H9 (cell line): ENCODE results near the gene C2orf72. TPM values are rescaled to one million over a fixed set of nuclear protein-coding genes. Genes with fewer than 3 reads are reported as not detected.

Source experiments
- DNase-seq: peaks from one replicate; pipeline ENCODE4 v3.0.0-alpha.2; 2017
- H2AFZ ChIP-seq: one replicate; pipeline ENCODE4 v1.6.1; 2013; ENCODE audit warnings: mild to moderate bottlenecking, low read length, control low read depth, moderate library complexity
- H2AK5ac ChIP-seq: 2 replicates; pipeline ENCODE4 v1.6.1; 2013; ENCODE audit warnings: low read length, control low read depth, mixed read lengths; ENCODE audit not compliant: insufficient read length
- H2BK120ac ChIP-seq: one replicate; pipeline ENCODE4 v1.6.1; 2013; ENCODE audit warnings: low read depth, mild to moderate bottlenecking, low read length, control low read depth, inconsistent platforms; ENCODE audit not compliant: poor library complexity, severe bottlenecking
- H2BK12ac ChIP-seq: 2 replicates; pipeline ENCODE4 v1.6.1; 2013; ENCODE audit warnings: low read length, control low read depth, mixed read lengths, low read depth; ENCODE audit not compliant: insufficient read length
- H2BK15ac ChIP-seq: 2 replicates; pipeline ENCODE4 v1.6.1; 2013; ENCODE audit warnings: low read depth, low read length, control low read depth
- H2BK20ac ChIP-seq: one replicate; pipeline ENCODE4 v1.6.1; 2013; ENCODE audit warnings: low read depth, mild to moderate bottlenecking, low read length, control low read depth, inconsistent platforms; ENCODE audit not compliant: poor library complexity, severe bottlenecking
- H2BK5ac ChIP-seq: 2 replicates; pipeline ENCODE4 v1.6.1; 2013; ENCODE audit warnings: low read length, control low read depth, mixed read lengths; ENCODE audit not compliant: insufficient read length
- H3K14ac ChIP-seq: 2 replicates; pipeline ENCODE4 v1.6.1; 2013; ENCODE audit warnings: low read length, control low read depth; ENCODE audit not compliant: insufficient read depth
- H3K18ac ChIP-seq: 2 replicates; pipeline ENCODE4 v1.6.1; 2013; ENCODE audit warnings: low read depth, mild to moderate bottlenecking, mixed read lengths, low read length, control low read depth; ENCODE audit not compliant: insufficient read length
- H3K23ac ChIP-seq: 2 replicates; pipeline ENCODE4 v1.6.1; 2013; ENCODE audit warnings: low read length, control low read depth, mixed read lengths, low read depth; ENCODE audit not compliant: insufficient read length
- H3K23me2 ChIP-seq: 2 replicates; pipeline ENCODE4 v1.6.1; 2013; ENCODE audit warnings: low read depth, mild to moderate bottlenecking, mixed read lengths, low read length, control low read depth; ENCODE audit not compliant: insufficient read length, poor library complexity, severe bottlenecking
- H3K27ac ChIP-seq: 2 replicates; pipeline ENCODE4 v1.5.1; 2013; ENCODE audit warnings: low read length, control low read depth, mixed read lengths, low read depth; ENCODE audit not compliant: insufficient read length
- H3K27me3 ChIP-seq: 2 replicates; pipeline ENCODE4 v1.6.1; 2013; ENCODE audit warnings: low read length, control low read depth, inconsistent platforms; ENCODE audit not compliant: insufficient read depth
- H3K4ac ChIP-seq: 2 replicates; pipeline ENCODE4 v1.6.1; 2013; ENCODE audit warnings: low read depth, mild to moderate bottlenecking, control low read depth, inconsistent platforms, low read length, moderate library complexity
- H3K4me1 ChIP-seq: 2 replicates; pipeline ENCODE4 v1.6.1; 2013; ENCODE audit warnings: low read length, control low read depth, inconsistent platforms; ENCODE audit not compliant: insufficient read depth
- H3K4me2 ChIP-seq: 2 replicates; pipeline ENCODE4 v1.6.1; 2013; ENCODE audit warnings: low read length, control low read depth, mixed read lengths; ENCODE audit not compliant: insufficient read length, insufficient read depth
- H3K56ac ChIP-seq: 2 replicates; pipeline ENCODE4 v1.6.1; 2013; ENCODE audit warnings: low read depth, mild to moderate bottlenecking, mixed read lengths, low read length, control low read depth; ENCODE audit not compliant: insufficient read length
- H3K79me1 ChIP-seq: 2 replicates; pipeline ENCODE4 v1.6.1; 2013; ENCODE audit warnings: low read depth, mild to moderate bottlenecking, moderate library complexity, low read length, control low read depth, inconsistent platforms; ENCODE audit not compliant: insufficient read depth, poor library complexity, severe bottlenecking
- H3K79me2 ChIP-seq: 2 replicates; pipeline ENCODE4 v1.6.1; 2013; ENCODE audit warnings: low read length, control low read depth, inconsistent platforms; ENCODE audit not compliant: insufficient read depth
- H3K9ac ChIP-seq: 2 replicates; pipeline ENCODE4 v1.6.1; 2013; ENCODE audit warnings: low read length, control low read depth, mixed read lengths; ENCODE audit not compliant: insufficient read length; ENCODE audit errors: extremely low read depth
- H3K9me3 ChIP-seq: one replicate; pipeline ENCODE4 v1.6.1; 2013; ENCODE audit warnings: low read depth, low read length, inconsistent platforms; ENCODE audit not compliant: control insufficient read depth
- H3T11ph ChIP-seq: one replicate; pipeline ENCODE4 v1.6.1; 2013; ENCODE audit warnings: mild to moderate bottlenecking, low read length, control low read depth, inconsistent platforms
- H4K20me1 ChIP-seq: one replicate; pipeline ENCODE4 v1.6.1; 2013; ENCODE audit not compliant: control insufficient read depth, insufficient read length, insufficient read depth
- H4K5ac ChIP-seq: 2 replicates; pipeline ENCODE4 v1.6.1; 2013; ENCODE audit warnings: low read depth, mild to moderate bottlenecking, mixed read lengths, low read length, control low read depth; ENCODE audit not compliant: insufficient read length
- H4K8ac ChIP-seq: replicated peaks from 2 replicates; pipeline ENCODE4 v1.6.1; 2013; ENCODE audit warnings: low read length, control low read depth, mixed read lengths, low read depth; ENCODE audit not compliant: insufficient read length
- H4K91ac ChIP-seq: 2 replicates; pipeline ENCODE4 v1.6.1; 2013; ENCODE audit warnings: low read depth, mild to moderate bottlenecking, moderate library complexity, mixed read lengths, low read length, control low read depth; ENCODE audit not compliant: insufficient read length
- H3K27ac Mint-ChIP-seq, 3 experiments: 2 replicates in 2 of 3; 3 replicates in 1 of 3; pipeline ENCODE4 v1.8.0; 2020 to 2021; ENCODE audit warnings: mixed read lengths in 3 of 3, mild to moderate bottlenecking in 1 of 3, moderate library complexity in 1 of 3
- H3K27me3 Mint-ChIP-seq: 2 replicates; pipeline ENCODE4 v1.8.0; 2021; ENCODE audit warnings: low read depth, mild to moderate bottlenecking, moderate library complexity, mixed read lengths
- H3K36me3 Mint-ChIP-seq, 3 experiments: 2 replicates in 2 of 3; 3 replicates in 1 of 3; pipeline ENCODE4 v1.8.0; 2020 to 2021; ENCODE audit warnings: low read depth in 3 of 3, mixed read lengths in 3 of 3; ENCODE audit not compliant: insufficient read depth in 1 of 3
- H3K4me1 Mint-ChIP-seq, 2 experiments: 2 replicates each; pipeline ENCODE4 v1.8.0; 2020; ENCODE audit warnings: mixed read lengths in 2 of 2
- H3K4me3 Mint-ChIP-seq, 2 experiments: 2 replicates in 1 of 2; 3 replicates in 1 of 2; pipeline ENCODE4 v1.8.0; 2020 to 2021; ENCODE audit warnings: mild to moderate bottlenecking in 2 of 2, mixed read lengths in 2 of 2, moderate library complexity in 1 of 2
- H3K9me3 Mint-ChIP-seq, 2 experiments: 2 replicates in 1 of 2; 3 replicates in 1 of 2; pipeline ENCODE4 v1.8.0; 2020; ENCODE audit warnings: mild to moderate bottlenecking in 2 of 2, mixed read lengths in 2 of 2, moderate library complexity in 1 of 2
- WGBS: extraction: QIAGEN DNeasy Blood & Tissue Kit; methylation state at CpG from one replicate; pipeline ENCODE4 v1.1.7; 2013; ENCODE audit warnings: missing lambda C conversion rate, low lambda C conversion rate, mixed read lengths; ENCODE audit not compliant: insufficient read length; ENCODE audit errors: extremely low coverage; 5-methylcytosine and 5-hydroxymethylcytosine counted together
- total RNA-seq: library from RNA; stranded (reverse); gene quantifications from 2 replicates; pipeline ENCODE4 v1.2.1, GENCODE V29; 2021
- TF ChIP-seq, protein P1 (sequence below): fragments of 200-600 bp; sonication (generic); conservative IDR thresholded peaks from 3 replicates; pipeline ENCODE4 v1.8.0; 2021; ENCODE audit warnings: antibody characterized with exemption, mild to moderate bottlenecking

Gene C2orf72
- total RNA-seq, 1 experiment from 2014 or later, result 1.0 TPM

DNA sequence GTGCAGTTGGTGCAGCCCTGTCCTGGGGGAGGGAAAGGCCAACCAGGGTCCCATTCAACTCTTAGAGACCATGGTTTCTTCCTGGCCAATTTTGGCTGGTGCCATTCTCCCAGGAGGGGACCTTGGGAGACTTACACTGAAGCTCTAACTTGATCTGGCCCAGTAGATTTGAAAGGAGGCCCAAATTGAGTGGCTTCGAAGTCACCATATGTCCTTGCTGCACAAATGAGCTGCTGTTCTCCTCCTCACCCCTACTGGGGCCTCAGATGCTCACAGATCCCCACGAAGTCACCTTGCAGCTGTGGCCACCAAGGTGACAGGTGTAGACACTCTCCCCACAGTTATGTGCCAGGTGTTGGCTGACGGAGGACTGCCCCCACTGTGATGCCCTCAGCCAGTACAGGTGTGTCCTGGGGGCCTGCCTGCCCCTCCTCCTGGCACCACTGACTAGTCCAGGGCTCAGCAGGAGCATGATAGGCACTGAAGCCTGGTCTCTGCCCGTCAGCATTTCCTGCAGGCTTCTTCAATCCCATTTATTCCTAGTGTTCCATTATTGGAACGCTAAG is 4.7 kb upstream of the C2orf72 start:
- H3K9me3 Mint-ChIP-seq, result no peaks in the 10 kb centered on the region
- no peak overlapping the region for H3K56ac ChIP-seq
- no peak overlapping the region for H2AFZ ChIP-seq
- H3K79me1 ChIP-seq, result no peaks in the 10 kb centered on the region
- no peaks in the 10 kb centered on the region for H3K9me3 ChIP-seq
- H3K27ac Mint-ChIP-seq, result no peak overlapping the region; a peak in 1 of 7 replicates
- H3K14ac ChIP-seq, result no peak overlapping the region
- H3K18ac ChIP-seq, result no peak overlapping the region
- no peaks in the 10 kb centered on the region for H3K4me1 Mint-ChIP-seq
- no peak overlapping the region for H2BK5ac ChIP-seq
- no peak overlapping the region for H3K4ac ChIP-seq
- no peaks in the 10 kb centered on the region for H3K4me1 ChIP-seq
- no peak overlapping the region for H3T11ph ChIP-seq
- H3K36me3 Mint-ChIP-seq, result no peaks in the 10 kb centered on the region
- H4K91ac ChIP-seq, result no peak overlapping the region
- peaks cover 61% of the 10 kb centered on the region for H3K27me3 Mint-ChIP-seq
- no peak overlapping the region for H2BK120ac ChIP-seq
- no peak overlapping the region for H3K9ac ChIP-seq
- no peaks in the 10 kb centered on the region for H3K79me2 ChIP-seq
- H3K4me2 ChIP-seq, result no peak overlapping the region
- TF ChIP-seq, protein P1, sequence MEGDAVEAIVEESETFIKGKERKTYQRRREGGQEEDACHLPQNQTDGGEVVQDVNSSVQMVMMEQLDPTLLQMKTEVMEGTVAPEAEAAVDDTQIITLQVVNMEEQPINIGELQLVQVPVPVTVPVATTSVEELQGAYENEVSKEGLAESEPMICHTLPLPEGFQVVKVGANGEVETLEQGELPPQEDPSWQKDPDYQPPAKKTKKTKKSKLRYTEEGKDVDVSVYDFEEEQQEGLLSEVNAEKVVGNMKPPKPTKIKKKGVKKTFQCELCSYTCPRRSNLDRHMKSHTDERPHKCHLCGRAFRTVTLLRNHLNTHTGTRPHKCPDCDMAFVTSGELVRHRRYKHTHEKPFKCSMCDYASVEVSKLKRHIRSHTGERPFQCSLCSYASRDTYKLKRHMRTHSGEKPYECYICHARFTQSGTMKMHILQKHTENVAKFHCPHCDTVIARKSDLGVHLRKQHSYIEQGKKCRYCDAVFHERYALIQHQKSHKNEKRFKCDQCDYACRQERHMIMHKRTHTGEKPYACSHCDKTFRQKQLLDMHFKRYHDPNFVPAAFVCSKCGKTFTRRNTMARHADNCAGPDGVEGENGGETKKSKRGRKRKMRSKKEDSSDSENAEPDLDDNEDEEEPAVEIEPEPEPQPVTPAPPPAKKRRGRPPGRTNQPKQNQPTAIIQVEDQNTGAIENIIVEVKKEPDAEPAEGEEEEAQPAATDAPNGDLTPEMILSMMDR, result no peak
- H2BK15ac ChIP-seq, result no peak overlapping the region
- WGBS, result no CpG with 5 or more reads among the region's 5 CpGs
- H3K27ac ChIP-seq, result no peak overlapping the region
- no peak overlapping the region for H3K4me3 Mint-ChIP-seq
- no peak for DNase-seq
- H2BK20ac ChIP-seq, result no peak overlapping the region
- H3K23ac ChIP-seq, result no peak overlapping the region
- H4K20me1 ChIP-seq, result no peaks in the 10 kb centered on the region
- H2BK12ac ChIP-seq, result no peak overlapping the region
- H3K27me3 ChIP-seq, result peaks cover 12% of the 10 kb centered on the region; the same call in 1 of the 2 replicates
- no peak overlapping the region for H4K5ac ChIP-seq
- H2AK5ac ChIP-seq, result no peak overlapping the region
- H3K23me2 ChIP-seq, result peaks cover 3% of the 10 kb centered on the region
- no peak overlapping the region for H4K8ac ChIP-seq
